ENCODE data around the gene AMOTL1. TPM values are rescaled to one million over a fixed set of nuclear protein-coding genes. Genes with fewer than 3 reads are reported as not detected.
"Not testable (repeated sequence)": the region's sequence is repeated elsewhere in the genome, so short reads cannot be mapped to it uniquely, and the experiment has no call there.

The AMOTL1 gene
- total and polyA plus RNA-seq, 12 donors: 3.1 to 115 (median 68.3) TPM

- Histone ChIP-seq H3K9me3 (no peaks in the 10 kb centered on the region), H3K4me1 (peaks cover 16 to 93% (median 78%) of the 10 kb centered on the region in 9 donors), H3K36me3 (no peaks in the 10 kb centered on the region), H3K4me3 (no peak overlapping the region), H3K27ac (no peak overlapping the region), H3K27me3 (no peaks in the 10 kb centered on the region)
- no peak for ATAC-seq
- 92 to 95% methylated on average over 3 of the region's 3 CpGs for WGBS, 2 donors
- no peak for TF ChIP-seq CTCF (IDR thresholded peaks at IDR 0.05)
- DNase-seq: no peak
- intact Hi-C loops (cut with DNase I): no loop called here
Observed at GRCh38 chr11:94790197-94790596, 22.0 kb downstream of the AMOTL1 start.

- Histone ChIP-seq H3K4me3 (no peak overlapping the region), H3K4me1 (peaks cover 16 to 93% (median 74%) of the 10 kb centered on the region in 9 donors), H3K27me3 (no peaks in the 10 kb centered on the region), H3K9me3 (no peaks in the 10 kb centered on the region), H3K27ac (no peak overlapping the region), H3K36me3 (no peaks in the 10 kb centered on the region)
- no peak for DNase-seq
- no peak for ATAC-seq
- no peak for TF ChIP-seq CTCF (IDR thresholded peaks at IDR 0.05)
- intact Hi-C loops (cut with DNase I): no loop called here
- WGBS, 2 donors: 64 to 69% methylated on average over 6 of the region's 6 CpGs
Observed at GRCh38 chr11:94790661-94791180, 22.6 kb downstream of the AMOTL1 start.

- ATAC-seq: no peak
- TF ChIP-seq CTCF (IDR thresholded peaks at IDR 0.05): no peak
- 90 to 91% methylated on average over 3 of the region's 3 CpGs for WGBS, 2 donors
- H3K36me3 ChIP-seq: no peaks in the 10 kb centered on the region
- no peak for DNase-seq
- no peaks in the 10 kb centered on the region for H3K9me3 ChIP-seq
- H3K27me3 ChIP-seq: no peaks in the 10 kb centered on the region
- peaks cover 16 to 93% (median 68%) of the 10 kb centered on the region in 9 donors for H3K4me1 ChIP-seq
- no peak overlapping the region for H3K27ac ChIP-seq
- H3K4me3 ChIP-seq: no peak overlapping the region
- intact Hi-C loops (cut with DNase I): no loop called here
Observed at GRCh38 chr11:94791216-94791889, 23.2 kb downstream of the AMOTL1 start.

GRCh38 chr11:94791942-94792341, 23.8 kb downstream of the AMOTL1 start:
- ATAC-seq; H3K36me3 ChIP-seq; H3K27me3 ChIP-seq; intact Hi-C loops (cut with DNase I); DNase-seq; H3K9me3 ChIP-seq; H3K4me3 ChIP-seq; H3K27ac ChIP-seq: not testable (repeated sequence)
- H3K4me1 ChIP-seq: peaks cover 16 to 93% (median 63%) of the 10 kb centered on the region in 9 donors
- 93 to 94% methylated on average over 5 of the region's 5 CpGs for WGBS, 2 donors

- Histone ChIP-seq H3K27me3 (no peaks in the 10 kb centered on the region), H3K27ac (peak overlapping the region in 1 of 10 donors; percentile 67), H3K4me1 (peaks cover 16 to 92% (median 61%) of the 10 kb centered on the region in 9 donors), H3K36me3 (no peaks in the 10 kb centered on the region), H3K9me3 (no peaks in the 10 kb centered on the region), H3K4me3 (no peak overlapping the region)
- TF ChIP-seq CTCF (IDR thresholded peaks at IDR 0.05): no peak
- no peak for ATAC-seq
- 79 to 87% methylated on average over 3 of the region's 3 CpGs for WGBS, 2 donors
- DNase-seq: no peak
- intact Hi-C loops (cut with DNase I): no loop called here
Observed at GRCh38 chr11:94792451-94792850, 24.3 kb downstream of the AMOTL1 start.
